OCI-LY1 (cell line): ENCODE data around the gene BLMH.

Experiments used
- EZH2 ChIP-seq: fragments of 200-600 bp; sonication (generic), shearing (Covaris generic); IDR thresholded peaks from 2 replicates; pipeline ENCODE4 v1.8.0; 2017; ENCODE audit warnings: borderline replicate concordance, mixed run types, mild to moderate bottlenecking, antibody characterized with exemption, low read length, moderate library complexity, mixed read lengths
- TF ChIP-seq, protein P1 (sequence below): fragments of 200-600 bp; sonication (generic), shearing (Covaris generic); IDR thresholded peaks from 2 replicates; pipeline ENCODE4 v1.5.1; 2017; ENCODE audit warnings: mild to moderate bottlenecking, antibody characterized with exemption, low read length, moderate library complexity, mixed read lengths

- TF ChIP-seq, protein P1, sequence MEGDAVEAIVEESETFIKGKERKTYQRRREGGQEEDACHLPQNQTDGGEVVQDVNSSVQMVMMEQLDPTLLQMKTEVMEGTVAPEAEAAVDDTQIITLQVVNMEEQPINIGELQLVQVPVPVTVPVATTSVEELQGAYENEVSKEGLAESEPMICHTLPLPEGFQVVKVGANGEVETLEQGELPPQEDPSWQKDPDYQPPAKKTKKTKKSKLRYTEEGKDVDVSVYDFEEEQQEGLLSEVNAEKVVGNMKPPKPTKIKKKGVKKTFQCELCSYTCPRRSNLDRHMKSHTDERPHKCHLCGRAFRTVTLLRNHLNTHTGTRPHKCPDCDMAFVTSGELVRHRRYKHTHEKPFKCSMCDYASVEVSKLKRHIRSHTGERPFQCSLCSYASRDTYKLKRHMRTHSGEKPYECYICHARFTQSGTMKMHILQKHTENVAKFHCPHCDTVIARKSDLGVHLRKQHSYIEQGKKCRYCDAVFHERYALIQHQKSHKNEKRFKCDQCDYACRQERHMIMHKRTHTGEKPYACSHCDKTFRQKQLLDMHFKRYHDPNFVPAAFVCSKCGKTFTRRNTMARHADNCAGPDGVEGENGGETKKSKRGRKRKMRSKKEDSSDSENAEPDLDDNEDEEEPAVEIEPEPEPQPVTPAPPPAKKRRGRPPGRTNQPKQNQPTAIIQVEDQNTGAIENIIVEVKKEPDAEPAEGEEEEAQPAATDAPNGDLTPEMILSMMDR = no peak
- TF ChIP-seq EZH2 = no peak
These were observed 48.7 kb downstream of the BLMH start for GRCh38 chr17:30243002-30243401.
